GM23338 (cell line): Measurements from ENCODE around the gene BCL2.

Source experiments
- EZH2 ChIP-seq: fragments of 200-600 bp; sonication (generic); IDR thresholded peaks from one replicate; pipeline ENCODE4 v1.8.0; 2017; ENCODE audit warnings: antibody characterized with exemption, mild to moderate bottlenecking, low read depth; ENCODE audit not compliant: unreplicated experiment
- EZH2phosphoT487 ChIP-seq: fragments of 200-600 bp; sonication (generic); IDR thresholded peaks from one replicate; pipeline ENCODE4 v1.8.1; 2018; ENCODE audit warnings: antibody characterized with exemption; ENCODE audit not compliant: unreplicated experiment
- TF ChIP-seq, protein P1 (sequence below), 2 experiments: fragments of 200-600 bp in 1 of 2; sonication (generic) in 1 of 2; conservative IDR thresholded peaks; 2 replicates each; pipeline versions ENCODE4 v1.5.1 to v1.6.1; 2016 to 2017; ENCODE audit warnings: antibody characterized with exemption in 2 of 2, low read depth in 2 of 2, mild to moderate bottlenecking in 2 of 2, moderate library complexity in 1 of 2

DNA sequence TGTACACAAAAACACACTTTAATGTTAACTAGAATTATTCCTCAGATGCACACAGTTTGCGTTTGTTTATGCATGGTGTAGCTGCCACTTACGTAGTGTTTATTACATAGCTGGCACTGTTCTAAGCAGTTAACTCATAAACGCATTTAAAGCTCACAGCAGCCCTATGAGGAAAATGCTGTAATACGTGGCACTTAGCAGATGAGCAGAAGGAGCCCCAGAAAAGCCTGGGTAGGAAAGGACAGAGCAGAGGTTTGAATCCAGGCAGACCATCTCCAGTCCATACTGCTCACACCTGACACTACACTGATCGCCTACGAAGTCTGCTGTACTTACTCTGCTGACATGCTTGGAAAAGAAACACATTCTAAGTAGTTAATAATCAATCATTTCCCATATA lies 66.6 kb downstream of the BCL2 start:
- TF ChIP-seq, protein P1, sequence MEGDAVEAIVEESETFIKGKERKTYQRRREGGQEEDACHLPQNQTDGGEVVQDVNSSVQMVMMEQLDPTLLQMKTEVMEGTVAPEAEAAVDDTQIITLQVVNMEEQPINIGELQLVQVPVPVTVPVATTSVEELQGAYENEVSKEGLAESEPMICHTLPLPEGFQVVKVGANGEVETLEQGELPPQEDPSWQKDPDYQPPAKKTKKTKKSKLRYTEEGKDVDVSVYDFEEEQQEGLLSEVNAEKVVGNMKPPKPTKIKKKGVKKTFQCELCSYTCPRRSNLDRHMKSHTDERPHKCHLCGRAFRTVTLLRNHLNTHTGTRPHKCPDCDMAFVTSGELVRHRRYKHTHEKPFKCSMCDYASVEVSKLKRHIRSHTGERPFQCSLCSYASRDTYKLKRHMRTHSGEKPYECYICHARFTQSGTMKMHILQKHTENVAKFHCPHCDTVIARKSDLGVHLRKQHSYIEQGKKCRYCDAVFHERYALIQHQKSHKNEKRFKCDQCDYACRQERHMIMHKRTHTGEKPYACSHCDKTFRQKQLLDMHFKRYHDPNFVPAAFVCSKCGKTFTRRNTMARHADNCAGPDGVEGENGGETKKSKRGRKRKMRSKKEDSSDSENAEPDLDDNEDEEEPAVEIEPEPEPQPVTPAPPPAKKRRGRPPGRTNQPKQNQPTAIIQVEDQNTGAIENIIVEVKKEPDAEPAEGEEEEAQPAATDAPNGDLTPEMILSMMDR (conservative IDR thresholded peaks at IDR 0.05; ENCODE audit: low read depth in 2 of 2): no peak
- TF ChIP-seq EZH2: no peak
- TF ChIP-seq EZH2phosphoT487: no peak
